Cortex of kidney (tissue), 1 donor: Measurements from ENCODE around the gene GFPT1.
A peak's percentile ranks its signal among the peaks of the same experiment; 100 is the strongest.
"Not testable (repeated sequence)": the region's sequence is repeated elsewhere in the genome, so short reads cannot be mapped to it uniquely, and the experiment has no call there.

Source experiments
- DNase-seq: peaks from one replicate; lab custom pipeline; 2025; lab: John Stamatoyannopoulos, UW

Gene GFPT1

DNA sequence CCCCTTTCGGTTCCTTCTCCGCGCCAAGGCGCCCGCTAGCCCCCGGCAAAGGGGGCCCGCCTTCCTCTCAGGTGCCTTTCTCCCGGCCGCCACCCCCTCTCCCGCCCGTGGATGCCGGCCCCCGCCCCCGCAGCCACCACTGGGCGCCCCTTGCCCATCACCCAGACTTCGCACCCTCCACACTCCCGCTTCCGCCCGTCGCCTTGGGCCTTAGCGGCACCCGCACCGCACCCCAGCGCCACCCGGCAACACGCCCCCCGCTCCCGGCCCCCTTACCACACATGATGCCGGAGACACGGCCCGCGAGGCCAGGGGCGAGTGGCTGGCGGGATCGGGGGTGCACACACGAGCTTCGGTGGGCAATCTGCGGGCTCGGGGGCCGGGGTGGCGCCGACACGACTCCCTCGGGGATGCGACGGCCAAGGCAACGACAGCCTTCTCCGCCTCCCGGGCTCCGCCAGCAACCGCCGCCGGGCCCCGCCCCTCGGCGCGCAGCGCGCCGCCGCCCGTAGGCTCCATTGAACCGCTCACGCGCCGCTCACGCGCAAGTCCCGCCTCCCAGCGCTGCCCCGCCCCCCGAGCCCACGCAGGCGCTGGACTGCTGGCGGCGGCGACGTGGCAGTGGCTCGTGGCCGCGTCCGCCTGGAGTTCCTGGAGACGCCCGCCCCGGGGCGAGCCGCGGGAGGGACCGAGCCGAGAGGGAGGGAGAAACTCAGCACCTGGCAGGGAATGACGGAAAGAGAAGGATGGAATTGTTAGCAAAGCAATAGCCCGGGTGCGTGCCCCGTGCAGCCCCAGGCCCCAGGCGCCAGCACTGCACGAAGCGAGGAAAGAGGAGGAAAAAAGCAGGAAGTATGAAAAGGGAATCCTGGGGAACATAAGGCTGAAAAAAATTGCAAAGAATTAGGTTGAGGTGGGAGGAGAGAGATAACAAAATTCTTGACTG is at the start of gene GFPT1:
Gene GFPT1, minus strand, starts transcription at position 439 of the 946 bp plus-strand sequence. Its CDS starts 156 bp downstream, at position 283.
- peak; percentile 9 for DNase-seq

DNA sequence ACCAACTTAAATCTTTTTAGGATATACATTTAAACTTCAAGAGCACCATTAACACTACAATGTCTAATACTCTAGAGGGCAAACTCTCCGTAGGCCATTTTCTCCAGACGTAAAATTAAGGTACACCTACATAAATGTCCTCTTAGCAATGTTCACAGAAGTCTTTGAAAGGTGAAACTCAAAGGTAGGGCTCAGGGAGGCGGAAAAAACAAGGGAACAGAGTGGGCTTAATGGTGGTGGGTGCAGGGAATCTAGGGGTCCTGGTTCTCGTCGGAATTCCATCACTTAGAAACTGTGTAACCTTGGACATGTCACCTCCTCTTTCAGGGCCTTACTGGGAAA is 49.5 kb upstream of the GFPT1 start:
- no peak for DNase-seq

DNA sequence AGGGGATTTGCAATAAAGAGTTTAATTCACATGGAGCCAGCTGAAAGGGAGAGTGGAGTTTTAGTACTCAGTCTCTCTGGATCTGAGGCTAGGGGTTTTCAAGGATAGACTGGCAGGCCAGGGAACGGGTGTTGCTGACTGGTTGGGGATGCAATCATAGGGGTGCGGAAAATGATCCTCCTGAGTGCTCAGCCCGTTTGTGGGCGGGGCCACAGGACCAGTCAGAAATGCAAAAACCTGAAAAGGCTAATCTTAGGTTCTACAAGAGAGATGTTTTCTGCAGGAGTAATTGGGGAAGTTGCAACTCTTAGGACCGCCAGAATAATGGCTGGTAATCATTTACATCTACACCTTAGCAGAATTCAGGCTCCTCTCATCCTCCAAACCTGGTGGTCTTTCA is 47.7 kb upstream of the GFPT1 start:
- no peak for DNase-seq

DNA sequence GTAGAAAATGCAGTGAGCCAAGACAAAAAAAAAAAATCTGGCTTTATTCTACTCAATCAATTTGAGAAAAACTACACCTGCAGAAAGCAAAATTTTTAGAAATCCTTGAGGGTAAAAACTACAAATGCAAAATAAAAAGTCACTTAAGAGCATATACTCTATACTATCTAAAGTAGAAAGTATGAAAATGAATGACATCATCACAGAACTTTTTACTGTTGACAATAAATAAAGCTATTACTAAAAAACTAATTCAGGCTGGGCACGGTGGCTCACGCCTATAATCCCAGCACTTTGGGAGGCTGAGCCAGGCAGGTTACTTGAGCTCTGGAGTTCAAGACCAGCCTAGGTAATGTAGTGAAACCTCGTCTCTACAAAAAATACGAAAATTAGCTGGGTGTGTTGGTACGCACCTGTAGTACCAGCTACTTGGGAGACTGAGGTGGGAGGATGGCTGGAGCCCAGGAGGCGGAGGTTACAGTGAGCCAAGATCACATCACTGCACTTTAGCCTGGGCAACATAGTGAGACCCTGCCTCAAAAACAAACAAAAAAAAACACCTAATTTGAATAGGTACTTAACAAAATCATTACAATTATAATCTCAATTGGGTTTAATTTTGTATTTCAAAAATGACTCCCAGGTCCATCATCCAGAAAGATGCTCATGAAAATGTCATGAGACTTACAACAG is 42.6 kb upstream of the GFPT1 start:
- DNase-seq: no peak

DNA sequence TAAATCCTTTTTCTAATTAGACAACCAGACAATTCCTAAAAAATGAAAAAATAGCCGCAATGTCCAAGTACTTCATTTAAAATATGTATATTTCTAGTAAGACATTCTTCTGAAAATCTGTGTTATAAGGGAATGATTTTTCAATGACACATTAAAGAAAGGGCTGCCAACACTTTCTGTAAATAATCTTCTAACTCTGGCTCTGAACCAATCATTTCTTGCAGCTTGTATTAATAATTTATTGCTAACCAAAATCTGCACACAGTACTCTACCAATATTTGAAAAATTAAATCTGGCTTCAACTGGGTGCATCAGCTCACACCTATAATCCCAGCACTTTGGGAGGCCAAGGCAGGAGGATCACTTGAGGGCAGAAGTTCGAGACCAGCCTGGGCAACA is 42.0 kb upstream of the GFPT1 start:
- DNase-seq: no peak

DNA sequence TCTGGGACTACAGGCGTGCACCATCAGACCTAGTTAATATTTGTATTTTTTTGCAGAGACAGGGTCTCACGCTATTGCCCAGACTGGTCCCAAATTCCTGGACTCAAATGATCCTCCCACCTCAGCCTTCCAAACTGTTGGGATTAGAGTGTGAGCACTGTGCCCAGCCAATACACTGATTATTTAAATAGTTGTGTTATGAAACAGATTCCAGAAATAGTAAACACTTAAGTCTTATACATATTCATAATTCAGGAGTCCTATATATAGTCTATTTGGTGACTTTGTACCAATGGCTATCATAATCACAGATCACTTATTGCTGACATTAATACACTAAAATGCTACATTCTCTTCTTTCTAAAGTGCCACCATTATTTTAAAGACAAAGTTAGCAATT is 37.4 kb upstream of the GFPT1 start:
- no peak for DNase-seq

DNA sequence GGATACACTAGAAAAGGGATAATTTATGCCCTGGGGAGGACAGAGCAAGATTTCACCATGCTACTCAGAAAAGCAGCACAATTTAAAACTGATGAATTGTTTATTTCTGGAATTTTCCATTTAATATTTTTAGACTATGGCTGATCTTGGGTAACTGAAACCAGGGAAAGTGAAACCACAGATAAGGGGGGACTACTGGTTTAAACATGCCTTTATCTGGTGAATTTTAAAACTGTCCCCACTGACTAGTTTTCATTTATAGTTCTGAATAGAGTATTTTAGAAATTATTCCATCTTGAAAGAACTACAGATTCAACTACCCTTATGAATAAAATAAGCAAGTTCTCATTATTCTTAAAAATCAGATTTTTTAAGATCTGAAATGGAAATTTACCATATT is 35.2 kb upstream of the GFPT1 start:
- no peak for DNase-seq

DNA sequence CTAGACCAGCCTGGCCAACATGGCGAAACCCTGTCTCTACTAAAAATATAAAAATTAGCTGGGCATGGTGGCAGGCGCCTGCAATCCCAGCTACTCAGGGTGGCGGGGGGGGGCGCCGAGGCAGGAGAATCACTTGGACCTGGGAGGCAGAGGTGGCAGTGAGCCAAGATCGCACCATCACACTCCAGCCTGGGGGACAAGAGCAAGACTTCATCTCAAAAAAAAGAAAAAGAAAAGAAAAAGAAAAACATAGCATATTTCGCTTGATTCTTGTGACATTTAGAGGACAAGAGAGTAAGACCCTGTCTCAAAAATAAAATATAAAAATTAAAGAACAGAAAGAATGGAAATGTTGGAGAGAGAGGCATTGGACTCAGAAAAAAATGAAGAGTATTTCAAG is 32.1 kb upstream of the GFPT1 start:
- DNase-seq: not testable (repeated sequence)

DNA sequence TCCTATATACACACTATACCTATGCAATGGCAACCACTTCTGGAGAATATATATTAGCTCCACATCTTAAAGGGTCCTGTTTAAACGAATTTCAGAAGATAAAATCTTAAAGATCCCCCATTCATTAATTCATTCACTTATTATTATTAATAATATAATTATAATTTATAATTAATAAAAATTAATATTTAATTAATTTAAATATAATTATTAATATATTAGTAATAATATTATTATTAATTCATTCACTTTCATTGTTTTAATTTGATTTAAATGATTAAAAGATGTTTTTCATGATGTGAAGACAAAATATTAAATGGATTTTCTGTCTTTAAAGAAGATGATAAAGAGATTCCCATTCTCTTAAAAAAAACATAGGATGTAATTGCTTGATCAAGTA is 29.1 kb upstream of the GFPT1 start:
- DNase-seq: no peak

DNA sequence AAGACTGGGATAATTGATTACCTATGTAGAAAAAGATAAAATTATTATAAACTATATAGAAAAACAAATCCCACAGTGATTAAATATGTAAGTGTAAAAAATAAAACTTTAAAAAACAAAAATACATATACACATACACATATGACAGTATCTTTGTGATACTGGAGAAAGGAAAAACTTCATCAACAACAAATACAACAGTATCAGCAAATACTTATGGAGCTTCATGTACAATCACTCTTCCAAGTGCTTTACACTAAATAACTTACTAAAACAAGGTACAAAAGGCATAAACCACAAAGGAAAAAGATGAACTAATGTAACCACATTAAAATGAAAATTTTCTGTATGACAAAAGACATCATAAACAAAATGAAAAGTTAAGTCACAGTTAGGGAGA is 24.1 kb upstream of the GFPT1 start:
- no peak for DNase-seq

DNA sequence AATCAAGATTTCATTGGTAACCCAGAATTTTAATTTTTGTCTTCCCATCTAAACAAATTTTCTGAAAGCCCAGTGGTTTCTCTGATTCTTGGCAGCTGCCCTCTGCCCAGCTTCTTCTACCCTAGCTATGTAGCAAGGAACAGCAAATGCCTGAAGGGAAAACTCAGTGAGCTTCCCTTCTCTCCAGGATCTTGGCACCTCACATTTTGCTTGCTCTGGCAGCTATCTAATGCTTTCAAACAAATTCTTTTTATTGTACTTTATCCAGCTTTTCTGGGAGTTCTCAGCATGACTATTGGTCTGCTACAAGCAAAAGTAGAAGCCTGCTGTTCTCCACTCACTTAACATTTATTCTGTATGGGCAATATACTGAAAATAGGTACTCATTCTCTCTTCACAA is 18.3 kb upstream of the GFPT1 start:
- no peak for DNase-seq

DNA sequence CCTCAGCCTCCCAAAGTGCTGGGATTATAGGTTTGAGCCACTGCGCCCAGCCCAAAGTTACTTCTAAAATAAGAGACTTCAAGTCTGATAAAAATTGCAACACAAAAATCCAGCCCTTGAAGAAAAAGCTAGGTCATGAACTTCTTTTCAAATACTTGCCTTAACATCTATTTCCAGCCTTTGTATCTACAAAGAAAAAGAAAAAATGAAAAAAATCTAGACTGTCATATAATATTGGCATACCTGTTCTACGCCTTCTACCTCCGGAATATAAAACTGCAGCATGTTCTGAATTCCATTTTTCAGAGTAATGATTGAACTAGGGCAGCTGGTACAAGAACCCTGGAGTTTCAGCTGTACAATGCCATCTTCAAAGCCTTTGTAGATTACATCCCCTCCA is 13.1 kb upstream of the GFPT1 start:
- no peak for DNase-seq

DNA sequence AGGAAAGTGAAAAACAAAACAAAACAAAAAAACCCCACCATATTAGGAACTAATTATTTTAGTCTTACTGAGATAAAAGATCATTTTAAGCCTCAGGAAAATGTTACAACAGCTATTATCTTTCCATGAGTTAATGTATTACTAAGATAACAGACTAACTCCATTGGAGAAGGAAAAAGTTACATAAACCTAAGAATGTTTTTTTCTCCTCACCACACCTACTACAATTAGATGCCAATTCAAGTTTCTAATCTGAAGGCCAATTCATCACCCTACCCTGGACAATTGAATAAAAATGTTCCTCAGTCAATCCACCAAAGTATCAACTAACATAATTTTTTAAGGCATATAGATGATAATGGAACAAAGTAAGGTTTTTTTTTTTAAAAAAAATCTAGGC is 10.2 kb upstream of the GFPT1 start:
- no peak for DNase-seq

DNA sequence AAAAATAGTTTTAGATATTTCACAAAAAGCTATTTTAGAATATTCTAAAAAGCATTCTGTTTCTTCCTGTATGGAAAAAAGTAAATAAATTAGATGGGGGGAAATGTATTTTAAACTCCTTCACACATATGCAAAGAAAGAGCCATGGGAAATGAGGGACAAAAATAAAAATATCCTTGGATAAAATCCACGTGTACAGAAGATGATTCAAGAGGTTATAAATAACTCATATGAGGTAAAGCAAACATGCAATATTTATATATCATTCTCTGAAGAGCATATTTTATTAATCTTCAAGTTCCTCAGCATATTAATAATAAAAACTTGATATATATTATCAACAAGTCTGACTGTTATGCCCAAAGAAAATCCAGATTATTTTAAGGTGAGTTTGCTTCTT is 8.8 kb upstream of the GFPT1 start:
- DNase-seq: no peak

DNA sequence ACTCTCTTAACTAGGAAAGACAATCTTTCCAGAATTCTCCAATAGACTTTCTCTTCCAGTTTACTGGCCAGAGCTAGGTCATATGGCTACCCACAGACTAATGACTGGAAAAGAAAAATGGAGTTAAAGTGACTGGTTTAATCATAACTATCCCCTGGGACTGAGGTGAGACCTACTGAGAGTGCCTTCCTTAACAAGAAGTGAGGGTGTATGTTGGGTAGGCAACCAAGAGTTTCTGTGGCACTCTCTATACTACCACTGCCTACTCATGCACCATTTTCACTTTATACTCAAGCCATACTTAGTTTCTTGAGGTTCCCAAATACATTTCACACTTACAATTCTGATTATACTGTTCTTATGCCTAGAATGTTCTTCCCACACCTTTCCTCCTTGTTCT is 6.9 kb upstream of the GFPT1 start:
- no peak for DNase-seq

DNA sequence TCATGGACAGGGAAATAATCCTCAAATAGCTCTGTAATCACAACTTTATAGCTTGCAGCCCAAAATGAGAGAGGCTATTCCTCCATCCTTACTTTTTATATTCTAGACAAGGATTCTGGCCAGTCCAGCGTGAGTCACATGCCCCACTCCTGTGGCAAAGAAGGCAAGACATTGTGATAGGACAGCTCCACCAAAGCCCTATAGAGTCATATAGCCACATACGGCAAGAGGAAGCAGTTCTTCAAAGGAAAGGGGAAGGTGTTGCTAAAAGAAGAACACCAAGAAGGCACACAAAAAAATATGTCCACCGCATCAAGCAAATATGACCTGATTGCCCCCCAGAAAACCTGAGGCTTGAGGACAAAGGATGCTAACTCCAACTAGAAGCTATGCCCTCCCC is 3.4 kb upstream of the GFPT1 start:
- DNase-seq: no peak

DNA sequence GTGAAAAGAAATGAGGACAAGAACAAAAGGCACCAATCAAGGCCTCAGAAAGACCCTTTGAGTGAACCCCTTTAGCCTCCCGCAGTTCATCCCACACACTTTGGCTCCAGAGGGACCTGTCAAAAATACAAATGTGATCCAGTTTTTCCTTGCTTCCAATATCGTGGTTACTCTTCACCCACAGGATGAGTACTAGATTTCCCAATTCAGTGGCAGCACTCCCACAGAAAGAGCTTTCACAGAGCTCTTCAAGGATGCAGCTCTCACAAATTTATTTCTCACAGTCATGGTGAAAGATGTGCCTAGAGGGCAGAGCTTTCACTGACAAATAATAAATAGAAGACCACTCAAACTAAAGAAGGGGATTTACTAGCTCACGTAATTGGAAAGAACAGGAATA is 3.0 kb upstream of the GFPT1 start:
- no peak for DNase-seq

DNA sequence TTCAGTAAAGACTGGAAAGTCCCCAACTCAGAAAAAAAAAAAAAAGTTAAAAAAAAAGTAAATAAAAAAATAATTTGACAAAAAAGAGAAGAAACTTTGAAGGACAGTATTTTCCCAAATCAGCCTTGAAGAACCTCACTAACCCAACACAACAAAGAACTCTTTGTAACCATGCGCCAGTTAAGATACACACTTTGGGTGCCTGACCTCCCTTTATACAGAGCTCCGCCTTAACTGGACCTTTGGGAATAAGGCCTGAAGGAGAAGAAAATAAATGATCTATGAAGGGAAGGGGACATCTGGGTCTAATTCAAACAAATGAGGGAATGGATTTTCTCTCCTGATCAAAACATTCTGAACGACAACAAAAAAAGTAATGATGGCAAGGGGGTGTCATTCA is 2.2 kb upstream of the GFPT1 start:
- DNase-seq: no peak

DNA sequence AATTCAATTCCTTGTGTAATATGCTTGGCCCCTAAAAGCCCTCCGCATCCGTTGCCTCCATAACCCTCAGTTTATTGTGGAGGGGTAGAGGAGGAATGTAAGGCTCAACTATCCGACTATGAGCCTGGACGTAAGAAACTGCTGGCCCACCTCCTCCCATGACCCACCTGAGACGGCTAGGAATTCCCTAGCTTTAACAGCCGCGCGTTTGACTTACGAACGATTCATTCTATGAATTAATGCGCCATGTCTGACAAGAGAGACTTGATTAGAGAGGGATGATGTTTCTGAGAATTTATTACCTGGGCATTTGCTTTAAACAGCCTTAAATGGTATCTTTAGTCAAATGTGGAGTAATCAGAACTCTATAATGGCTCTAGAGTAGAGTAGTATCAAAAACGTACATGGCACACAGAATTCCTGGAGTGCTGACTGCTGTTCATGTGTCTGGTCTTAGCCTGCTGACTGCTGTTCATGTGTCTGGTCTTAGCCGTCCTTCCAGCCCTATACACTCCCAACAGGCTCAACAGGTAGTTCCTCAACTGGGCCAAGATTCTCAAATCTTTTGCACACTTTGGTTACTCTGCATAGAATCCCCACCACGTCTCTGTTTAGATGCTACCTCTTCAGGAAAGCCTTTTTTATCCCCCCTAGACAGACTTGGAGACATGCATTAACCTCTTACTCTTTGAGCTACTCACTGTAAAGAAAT is 899 bp upstream of the GFPT1 start:
- no peak for DNase-seq

DNA sequence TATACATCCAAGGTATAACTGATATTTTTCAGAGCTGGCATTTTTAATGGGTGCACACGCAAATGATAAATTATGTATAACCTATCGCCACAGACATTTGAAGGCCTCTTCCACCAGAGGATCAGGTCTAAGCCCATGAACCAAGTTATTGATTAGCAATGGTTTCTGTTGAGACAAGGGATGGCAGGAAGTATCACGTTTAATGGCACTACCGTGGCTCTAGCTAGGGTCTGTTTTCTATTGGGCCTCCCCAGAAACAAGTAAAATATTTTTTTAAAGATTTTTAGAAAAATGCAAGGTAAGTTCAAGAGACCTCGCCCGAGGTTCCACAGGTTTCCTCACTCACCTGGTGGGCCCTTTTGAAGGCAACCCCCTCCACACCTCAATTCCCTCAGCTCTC is 667 bp downstream of the GFPT1 start:
- DNase-seq: no peak

DNA sequence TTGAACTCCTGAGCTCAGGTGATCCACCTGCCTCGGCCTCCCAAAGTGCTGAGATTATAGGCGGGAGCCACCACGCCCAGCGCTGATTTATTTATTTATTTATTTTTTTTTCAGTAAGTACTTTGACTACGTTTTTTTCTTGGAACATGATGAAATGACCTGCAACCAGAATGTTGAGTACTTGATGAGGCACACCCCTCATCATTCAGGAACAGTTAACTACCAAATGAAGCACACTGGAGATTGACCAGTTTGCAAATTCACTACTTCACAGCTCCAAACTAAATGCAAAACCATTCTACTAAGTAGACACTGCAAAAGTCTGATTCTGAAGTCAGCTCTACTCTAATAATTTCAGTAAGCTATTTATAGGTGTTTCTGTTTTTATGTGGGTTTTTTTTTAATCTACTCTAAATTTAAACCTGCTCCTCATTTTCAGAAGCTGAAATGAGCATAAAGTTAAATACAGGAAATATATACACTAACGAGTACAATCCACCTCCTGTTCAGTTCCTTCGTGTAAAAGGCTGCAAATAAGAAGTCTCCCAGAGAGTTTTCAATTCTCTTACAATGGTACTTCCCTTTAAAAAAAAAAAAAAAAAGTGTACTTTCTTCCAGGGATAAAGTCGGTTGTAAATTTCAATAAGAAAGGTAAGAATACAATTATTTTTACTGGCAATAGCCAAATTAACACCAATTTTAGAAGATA is 1.4 kb downstream of the GFPT1 start:
- DNase-seq: no peak

DNA sequence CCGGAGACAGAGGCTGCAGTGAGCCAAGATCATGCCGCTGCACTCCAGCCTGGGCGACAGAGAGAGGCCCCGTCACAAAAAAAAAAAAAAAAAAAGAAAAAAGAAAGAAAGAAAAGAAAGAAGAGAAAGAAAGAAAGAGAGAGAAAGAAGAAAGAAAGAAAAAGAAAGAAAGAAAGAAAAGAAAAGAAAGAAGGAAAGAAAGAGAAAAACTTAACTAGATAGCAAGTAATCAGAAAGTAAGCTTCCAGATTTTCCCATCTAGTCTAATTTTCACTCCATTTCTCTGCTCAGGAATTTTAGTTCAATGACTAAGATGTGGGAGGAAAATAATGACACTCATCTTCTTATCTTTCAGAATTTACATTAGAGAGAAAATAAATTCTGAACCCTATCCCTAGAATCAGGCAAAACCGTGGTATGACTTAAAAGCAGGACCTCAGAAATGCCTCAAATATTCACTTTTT is 2.4 kb downstream of the GFPT1 start:
- no peak for DNase-seq
